T-cell (primary cell): ENCODE data around the gene NIPA2. TPM values are rescaled to one million over a fixed set of nuclear protein-coding genes. Genes with fewer than 3 reads are reported as not detected.

Experiments
- ATAC-seq, 4 experiments: fragments of 200-7000 bp in 3 of 4; fragments of 150-1000 bp in 1 of 4; cut with Tn5 transposase; replicated peaks in 1 of 4; 1 replicate in 3 of 4; 2 replicates in 1 of 4; pipeline ENCODE4 v1.10.0; 2021; ENCODE audit warnings: moderate library complexity in 3 of 4, mild to moderate bottlenecking in 2 of 4, moderate number of reproducible peaks in 1 of 4
- CTCF ChIA-PET, 2 donors: fragments of 300-600 bp; sonication (Branson Sonifier 250); formaldehyde crosslinking; loops; one replicate each; lab custom pipeline; 2022; ENCODE audit warnings: antibody characterized with exemption in 2 of 2; lab: Charles Lee
- POLR2A ChIA-PET, 2 donors: fragments of 300-600 bp; sonication (Branson Sonifier 250); formaldehyde crosslinking; loops; one replicate each; lab custom pipeline; 2022; ENCODE audit warnings: antibody characterized with exemption in 2 of 2; lab: Charles Lee
- DNase-seq, 35 experiments: peaks; one replicate each; pipeline versions ENCODE4 v3.0.0 to v3.0.0-alpha.2; 2013 to 2023
- H3K27ac ChIP-seq: one replicate; pipeline ENCODE4 v1.5.1; 2013; ENCODE audit warnings: low read length
- H3K27me3 ChIP-seq, 2 experiments: replicated peaks in 1 of 2; 1 replicate in 1 of 2; 2 replicates in 1 of 2; pipeline versions ENCODE4 v1.6.1 to v1.7.0; 2013; ENCODE audit warnings: low read length in 1 of 2, mixed read lengths in 1 of 2; ENCODE audit not compliant: control insufficient read depth in 2 of 2, insufficient read depth in 2 of 2; ENCODE audit errors: extremely low read depth in 1 of 2
- H3K36me3 ChIP-seq, 2 donors: 1 replicate in 1 of 2; 2 replicates in 1 of 2; pipeline versions ENCODE4 v1.6.1 to v1.7.0; 2013; ENCODE audit warnings: low read length in 1 of 2; ENCODE audit not compliant: control insufficient read depth in 2 of 2, insufficient read depth in 1 of 2; ENCODE audit errors: extremely low read depth in 1 of 2
- H3K4me1 ChIP-seq, 2 experiments: 1 replicate in 1 of 2; 2 replicates in 1 of 2; pipeline versions ENCODE4 v1.6.1 to v1.7.0; 2013; ENCODE audit warnings: low read length in 2 of 2, mixed read lengths in 1 of 2; ENCODE audit not compliant: insufficient read depth in 2 of 2, control insufficient read depth in 1 of 2; ENCODE audit errors: extremely low read depth in 1 of 2
- H3K4me3 ChIP-seq, 2 donors: 1 replicate in 1 of 2; 2 replicates in 1 of 2; pipeline versions ENCODE4 v1.5.1 to v1.7.0; 2013; ENCODE audit warnings: mild to moderate bottlenecking in 2 of 2, low read length in 1 of 2, moderate library complexity in 1 of 2; ENCODE audit not compliant: control insufficient read depth in 1 of 2; ENCODE audit errors: extremely low read depth in 1 of 2
- H3K9me3 ChIP-seq: 2 replicates; pipeline ENCODE4 v1.7.0; 2013
- H3K27ac Mint-ChIP-seq, 2 donors: one replicate each; pipeline ENCODE4 v1.8.0; 2020 to 2021; ENCODE audit warnings: mild to moderate bottlenecking in 2 of 2, mixed read lengths in 2 of 2
- H3K27me3 Mint-ChIP-seq, 2 donors: one replicate each; pipeline ENCODE4 v1.8.0; 2021 to 2022; ENCODE audit warnings: mixed read lengths in 2 of 2
- H3K36me3 Mint-ChIP-seq: one replicate; pipeline ENCODE4 v1.8.0; 2021; ENCODE audit warnings: mixed read lengths
- H3K4me1 Mint-ChIP-seq, 3 donors: one replicate each; pipeline ENCODE4 v1.8.0; 2020 to 2022; ENCODE audit warnings: mixed read lengths in 3 of 3, mild to moderate bottlenecking in 1 of 3
- H3K4me3 Mint-ChIP-seq, 3 donors: one replicate each; pipeline ENCODE4 v1.8.0; 2020 to 2022; ENCODE audit warnings: mild to moderate bottlenecking in 3 of 3, mixed read lengths in 3 of 3, moderate library complexity in 3 of 3
- H3K9me3 Mint-ChIP-seq, 3 donors: one replicate each; pipeline ENCODE4 v1.8.0; 2020 to 2022; ENCODE audit warnings: mixed read lengths in 3 of 3
- WGBS: methylation state at CpG from one replicate; pipeline ENCODE4 v1.1.5; 2013; ENCODE audit warnings: missing lambda C conversion rate; ENCODE audit not compliant: insufficient coverage; 5-methylcytosine and 5-hydroxymethylcytosine counted together
- total RNA-seq, 35 experiments: library from RNA in 6 of 35; stranded (reverse) in 6 of 35; fragments of 120-200 nt in 1 of 35; gene quantifications; one replicate each; pipeline versions ENCODE4 v1.2.1 to v1.2.4 and lab custom pipeline; 2013 to 2026

NIPA2 gene
- total RNA-seq, 5 donors from 2014 or later (not counting 1 experiment from before 2014, with no cell fraction given): 34.7 to 45.5 (median 43.2) TPM

DNA sequence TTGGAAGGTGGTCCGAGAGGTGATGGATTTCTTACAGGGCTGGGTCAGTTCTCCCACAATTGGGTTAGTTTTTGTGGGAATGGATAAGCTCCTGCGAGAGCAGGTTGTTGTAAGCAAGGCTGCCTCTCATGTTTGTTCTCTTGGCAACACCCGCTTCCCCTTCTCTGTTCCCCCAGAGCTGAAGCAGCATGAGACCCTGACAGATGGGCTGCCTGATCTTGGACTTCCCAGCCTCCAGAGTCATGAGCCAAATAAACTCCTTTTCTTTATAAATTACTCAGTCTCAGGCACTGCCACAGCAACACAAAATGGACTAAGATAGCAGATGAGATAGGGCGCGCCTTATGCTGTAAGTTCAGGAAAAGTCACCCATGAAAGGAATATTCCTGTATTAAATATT lies 38.7 kb downstream of the NIPA2 start:
- 93% methylated on average over 2 of the region's 5 CpGs for WGBS
- Histone ChIP-seq H3K27me3 (no peaks in the 10 kb centered on the region), H3K27ac (no peak overlapping the region), H3K4me3 (no peak overlapping the region), H3K36me3 (peaks cover 0 to 3% of the 10 kb centered on the region in 2 donors), H3K9me3 (no peaks in the 10 kb centered on the region), H3K4me1 (no peaks in the 10 kb centered on the region)
- H3K36me3 Mint-ChIP-seq: peaks cover 28% of the 10 kb centered on the region
- H3K9me3 Mint-ChIP-seq: no peaks in the 10 kb centered on the region
- H3K27ac Mint-ChIP-seq: no peak overlapping the region
- CTCF ChIA-PET: no interaction called here
- no peak for ATAC-seq
- POLR2A ChIA-PET: interaction anchor here in 1 of 2 donors (0.5 kb wide), 1 partner anchor 191 kb away, joined by 3 read pairs; no protein-coding TSS in a partner anchor
- peaks cover 0 to 2% (median 0%) of the 10 kb centered on the region in 3 donors for H3K4me1 Mint-ChIP-seq
- DNase-seq: no peak
- H3K27me3 Mint-ChIP-seq: no peaks in the 10 kb centered on the region
- no peak overlapping the region for H3K4me3 Mint-ChIP-seq

DNA sequence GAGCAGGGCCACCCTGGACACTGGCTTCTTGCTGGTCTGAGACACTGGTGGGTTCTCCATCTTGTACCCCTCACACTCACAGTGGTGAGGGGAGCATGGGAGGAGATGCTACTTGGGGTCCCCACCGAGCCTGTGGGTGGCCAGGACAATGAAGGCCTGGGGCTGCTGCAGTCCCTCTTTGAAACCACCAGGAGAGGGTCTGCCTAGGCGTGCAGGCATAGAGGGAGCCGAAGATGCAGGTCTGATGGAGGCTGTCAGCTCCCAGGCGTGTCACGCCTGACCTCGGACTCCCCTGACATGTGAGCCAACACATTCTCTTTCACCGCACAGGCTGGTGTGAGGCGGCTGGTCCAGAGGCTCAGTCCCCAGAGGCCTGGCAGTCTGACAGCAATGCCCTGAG lies 39.1 kb downstream of the NIPA2 start:
- DNase-seq: no peak
- Mint-ChIP-seq H3K36me3 (peaks cover 28% of the 10 kb centered on the region), H3K27ac (no peak overlapping the region), H3K4me1 (peaks cover 0 to 2% (median 0%) of the 10 kb centered on the region in 3 donors), H3K27me3 (no peaks in the 10 kb centered on the region), H3K4me3 (no peak overlapping the region), H3K9me3 (no peaks in the 10 kb centered on the region)
- Histone ChIP-seq H3K27ac (no peak overlapping the region), H3K4me1 (no peaks in the 10 kb centered on the region), H3K36me3 (peaks cover 0 to 3% of the 10 kb centered on the region in 2 donors), H3K4me3 (no peak overlapping the region), H3K9me3 (no peaks in the 10 kb centered on the region), H3K27me3 (no peaks in the 10 kb centered on the region)
- ATAC-seq: no peak
- 98% methylated on average over 5 of the region's 8 CpGs for WGBS
- POLR2A ChIA-PET: no interaction called here
- CTCF ChIA-PET: no interaction called here

- Mint-ChIP-seq H3K4me1 (peaks cover 0 to 2% (median 0%) of the 10 kb centered on the region in 3 donors), H3K27ac (no peak overlapping the region), H3K27me3 (no peaks in the 10 kb centered on the region), H3K36me3 (peaks cover 28% of the 10 kb centered on the region), H3K9me3 (no peaks in the 10 kb centered on the region), H3K4me3 (no peak overlapping the region)
- ATAC-seq (no peak), DNase-seq (no peak)
- ChIA-PET CTCF (no interaction called here), POLR2A (no interaction called here)
- WGBS: 93% methylated on average over 10 of the region's 10 CpGs
- no peaks in the 10 kb centered on the region for H3K9me3 ChIP-seq
- H3K36me3 ChIP-seq: peaks cover 0 to 3% of the 10 kb centered on the region in 2 donors
- no peak overlapping the region for H3K27ac ChIP-seq
- H3K27me3 ChIP-seq: no peaks in the 10 kb centered on the region
- no peak overlapping the region for H3K4me3 ChIP-seq
- H3K4me1 ChIP-seq: no peaks in the 10 kb centered on the region
These were observed 39.6 kb downstream of the NIPA2 start for GRCh38 chr15:22878103-22878502.

DNA sequence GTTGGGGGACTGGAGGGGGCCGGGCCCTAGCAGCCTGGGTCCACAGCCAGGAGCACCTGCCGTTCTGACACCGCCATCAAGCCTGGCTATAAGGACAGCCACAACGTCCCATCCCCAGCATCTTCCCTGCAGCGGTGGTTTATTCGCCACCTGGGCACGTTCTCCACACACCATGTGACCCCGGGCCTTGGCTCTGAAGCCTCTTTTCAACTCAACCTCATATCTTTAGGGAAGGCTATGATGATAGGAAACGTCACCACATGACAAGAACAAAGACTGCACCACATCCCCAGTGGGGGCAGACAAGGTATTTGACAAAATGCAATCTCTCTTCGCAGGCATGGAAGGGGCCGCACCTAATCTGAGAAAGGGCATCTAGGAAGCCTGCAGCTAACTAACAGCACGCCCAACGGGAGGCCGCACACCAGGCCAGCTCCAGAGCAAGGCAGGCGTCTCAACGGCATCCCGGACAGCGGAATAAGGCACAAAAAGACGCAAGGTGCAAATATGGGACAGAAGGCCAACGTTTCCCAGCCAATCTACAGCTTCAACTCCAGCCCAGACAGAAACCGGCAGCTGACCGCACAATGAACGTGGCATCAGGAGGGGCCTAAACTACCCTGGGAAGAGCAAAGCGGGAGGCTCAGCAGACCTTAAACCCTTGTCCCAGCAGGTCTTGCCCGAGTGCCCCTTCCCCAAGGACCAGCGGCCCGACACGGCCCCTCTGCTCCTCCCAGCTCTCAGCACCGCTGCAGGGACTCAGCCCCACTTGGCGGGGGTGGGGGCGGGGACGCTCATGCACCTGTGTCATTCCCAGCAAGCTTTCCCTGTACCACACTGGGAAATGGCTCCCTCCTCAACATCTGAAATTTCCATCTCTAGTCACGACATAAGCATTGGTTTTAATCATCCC lies 41.9 kb downstream of the NIPA2 start:
- Histone ChIP-seq H3K9me3 (no peaks in the 10 kb centered on the region), H3K4me3 (no peak overlapping the region), H3K27ac (no peak overlapping the region), H3K27me3 (no peaks in the 10 kb centered on the region), H3K4me1 (no peaks in the 10 kb centered on the region), H3K36me3 (peaks cover 0 to 3% of the 10 kb centered on the region in 2 donors)
- Mint-ChIP-seq H3K9me3 (no peaks in the 10 kb centered on the region), H3K27ac (no peak overlapping the region), H3K27me3 (no peaks in the 10 kb centered on the region), H3K4me3 (no peak overlapping the region), H3K4me1 (peaks cover 0 to 2% (median 0%) of the 10 kb centered on the region in 3 donors), H3K36me3 (peaks cover 28% of the 10 kb centered on the region)
- POLR2A ChIA-PET: no interaction called here
- DNase-seq (no peak), ATAC-seq (no peak)
- CTCF ChIA-PET: no interaction called here
- WGBS: 83% methylated on average over 23 of the region's 33 CpGs

DNA sequence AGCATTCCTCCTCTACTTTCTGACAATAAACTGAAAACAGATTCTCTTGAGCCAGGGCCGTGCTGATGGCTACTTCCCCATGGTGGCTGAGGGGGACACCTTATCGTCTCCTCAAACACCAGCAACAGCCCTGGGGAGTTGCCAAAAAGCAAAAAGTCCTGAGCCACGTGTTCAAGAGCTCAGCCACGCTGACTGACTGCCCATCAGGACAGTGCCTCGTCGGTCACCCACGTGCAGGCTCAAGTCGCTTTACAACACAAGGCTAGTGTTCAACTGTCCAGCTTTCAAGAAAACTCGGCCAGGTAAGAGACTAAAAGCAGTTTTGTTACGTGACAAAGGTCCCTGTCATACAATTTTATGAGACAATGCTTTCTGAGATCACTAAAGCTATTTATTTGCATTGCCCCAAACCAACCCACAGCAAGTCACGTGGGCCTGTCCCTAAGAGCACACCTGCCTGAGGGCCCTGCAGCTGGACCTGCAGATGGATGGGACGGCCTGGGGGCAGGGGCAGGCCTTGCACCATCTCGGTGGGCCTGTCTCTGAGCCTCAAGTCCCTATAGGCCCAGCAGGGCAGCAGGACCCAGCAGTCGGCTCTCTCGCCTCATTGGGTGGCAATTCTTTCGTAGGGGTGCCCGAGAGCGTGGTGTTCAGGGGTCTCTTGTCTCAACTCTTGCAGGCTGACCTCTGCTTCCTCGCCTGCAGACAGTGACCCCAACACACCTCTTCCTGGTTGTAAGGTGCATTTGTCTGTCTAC lies 42.7 kb downstream of the NIPA2 start:
- ATAC-seq (no peak), DNase-seq (no peak)
- Histone ChIP-seq H3K9me3 (no peaks in the 10 kb centered on the region), H3K27ac (no peak overlapping the region), H3K4me3 (no peak overlapping the region), H3K36me3 (peaks cover 0 to 3% of the 10 kb centered on the region in 2 donors), H3K27me3 (no peaks in the 10 kb centered on the region), H3K4me1 (no peaks in the 10 kb centered on the region)
- CTCF ChIA-PET: no interaction called here
- Mint-ChIP-seq H3K27me3 (no peaks in the 10 kb centered on the region), H3K4me1 (peaks cover 0 to 2% (median 0%) of the 10 kb centered on the region in 3 donors), H3K27ac (no peak overlapping the region), H3K4me3 (no peak overlapping the region), H3K36me3 (peaks cover 21% of the 10 kb centered on the region), H3K9me3 (no peaks in the 10 kb centered on the region)
- POLR2A ChIA-PET: no interaction called here
- WGBS: 87% methylated on average over 17 of the region's 19 CpGs

GRCh38 chr15:22881739-22882440 lies 43.4 kb downstream of the NIPA2 start:
- Mint-ChIP-seq H3K9me3 (no peaks in the 10 kb centered on the region), H3K4me3 (no peak overlapping the region), H3K27ac (no peak overlapping the region), H3K4me1 (peaks cover 0 to 2% (median 0%) of the 10 kb centered on the region in 3 donors), H3K36me3 (peaks cover 21% of the 10 kb centered on the region), H3K27me3 (no peaks in the 10 kb centered on the region)
- Histone ChIP-seq H3K27me3 (no peaks in the 10 kb centered on the region), H3K4me3 (no peak overlapping the region), H3K9me3 (no peaks in the 10 kb centered on the region), H3K27ac (no peak overlapping the region), H3K4me1 (no peaks in the 10 kb centered on the region), H3K36me3 (peaks cover 0 to 2% of the 10 kb centered on the region in 2 donors)
- no peak for DNase-seq
- POLR2A ChIA-PET: no interaction called here
- CTCF ChIA-PET: no interaction called here
- 95% methylated on average over 21 of the region's 25 CpGs for WGBS
- ATAC-seq: no peak
